ENCODE data around the gene AFAP1.

- TF ChIP-seq CTCF (conservative IDR thresholded peaks at IDR 0.05; ENCODE audit: low read length) (no peak), EZH2phosphoT487 (IDR thresholded peaks at IDR 0.05; ENCODE audit: borderline replicate concordance, low read depth, low read length) (no peak)
These were observed 165.1 kb downstream of the AFAP1 start for GRCh38 chr4:7774301-7775294.
